ENCODE measurements around the gene MAPK8.
"Not testable (repeated sequence)": the region's sequence is repeated elsewhere in the genome, so short reads cannot be mapped to it uniquely, and the experiment has no call there.

The MAPK8 gene

GRCh38 chr10:48416584-48417232, 110.2 kb downstream of the MAPK8 start:
- TF ChIP-seq CTCF (IDR thresholded peaks at IDR 0.05), result no peak
- TF ChIP-seq ZFX (IDR thresholded peaks at IDR 0.05; ENCODE audit: borderline replicate concordance), result no peak
- no peak overlapping the region for H3K27ac ChIP-seq

GRCh38 chr10:48417374-48417773, 110.9 kb downstream of the MAPK8 start:
- H3K27ac ChIP-seq, result no peak overlapping the region
- TF ChIP-seq CTCF (IDR thresholded peaks at IDR 0.05), result no peak
- TF ChIP-seq ZFX (IDR thresholded peaks at IDR 0.05; ENCODE audit: borderline replicate concordance), result no peak

- H3K27ac ChIP-seq, result no peak overlapping the region
Observed at GRCh38 chr10:48418189-48418788, 111.8 kb downstream of the MAPK8 start.

GRCh38 chr10:48419714-48420113, 113.2 kb downstream of the MAPK8 start:
- H3K27ac ChIP-seq, result no peak overlapping the region
- TF ChIP-seq CTCF (IDR thresholded peaks at IDR 0.05) (no peak), ZFX (IDR thresholded peaks at IDR 0.05; ENCODE audit: borderline replicate concordance) (no peak)

More at GRCh38 chr10:48418189-48418788, 111.8 kb downstream of the MAPK8 start:
- no peak for TF ChIP-seq CTCF (IDR thresholded peaks at IDR 0.05)
- no peak for TF ChIP-seq ZFX (IDR thresholded peaks at IDR 0.05; ENCODE audit: borderline replicate concordance)

- not testable (repeated sequence) for H3K27ac ChIP-seq
Observed at GRCh38 chr10:48421862-48422261, 115.4 kb downstream of the MAPK8 start.

GRCh38 chr10:48423884-48424283, 117.4 kb downstream of the MAPK8 start:
- TF ChIP-seq CTCF (IDR thresholded peaks at IDR 0.05) (no peak), ZFX (IDR thresholded peaks at IDR 0.05; ENCODE audit: borderline replicate concordance) (no peak)
- no peak overlapping the region for H3K27ac ChIP-seq

GRCh38 chr10:48428896-48429295, 122.4 kb downstream of the MAPK8 start:
- no peak overlapping the region for H3K27ac ChIP-seq
- TF ChIP-seq CTCF (IDR thresholded peaks at IDR 0.05) (no peak), ZFX (IDR thresholded peaks at IDR 0.05; ENCODE audit: borderline replicate concordance) (no peak)

All from 22Rv1 (cell line).